Activated CD4-positive, alpha-beta T cell treated with anti-CD3 and anti-CD28 coated beads for 4 hours (primary cell): ENCODE measurements around the gene AOX1.
"Not testable (repeated sequence)": the region's sequence is repeated elsewhere in the genome, so short reads cannot be mapped to it uniquely, and the experiment has no call there.

Source experiments
- DNase-seq, 2 donors: peaks; one replicate each; pipeline ENCODE4 v3.0.0-alpha.2; 2020

Gene AOX1

DNA sequence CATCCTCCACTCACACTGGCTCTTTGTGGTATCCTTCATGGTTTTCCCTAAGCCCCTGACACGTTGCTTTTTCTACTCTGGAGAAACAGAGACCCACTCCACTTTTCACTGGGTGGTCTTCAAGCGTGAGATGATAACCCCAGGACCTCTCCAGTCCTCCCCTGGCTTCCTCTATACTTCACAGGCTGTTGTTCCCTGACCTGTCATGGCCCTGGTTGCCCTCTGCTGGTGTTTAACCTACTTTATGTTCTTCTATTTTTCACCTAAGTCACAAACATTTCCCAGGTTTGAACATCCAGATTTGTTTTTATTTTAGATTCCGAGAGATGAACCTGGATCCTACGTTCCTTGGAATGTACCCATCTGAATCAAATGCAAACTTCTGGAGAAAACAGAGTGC, 84.5 kb downstream of the AOX1 start:
- DNase-seq: no peak

DNA sequence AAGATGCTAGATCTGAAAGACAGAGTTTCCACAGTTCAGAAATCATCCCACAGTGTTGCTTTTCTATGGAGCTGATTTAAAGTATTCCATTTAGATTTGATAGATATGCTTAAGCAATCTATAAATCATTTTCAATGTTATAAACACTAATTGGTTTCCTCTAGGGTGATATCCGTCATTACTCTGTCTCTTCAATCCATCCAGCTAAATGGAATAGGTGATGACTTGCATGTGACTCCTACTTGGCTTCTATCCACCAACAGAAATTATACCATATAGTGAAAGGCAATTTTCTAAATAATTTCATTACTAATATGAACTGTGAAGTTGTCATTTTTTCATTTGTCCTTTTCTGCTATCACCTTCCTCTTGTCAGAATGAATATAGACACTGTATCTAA, 84.9 kb downstream of the AOX1 start:
- no peak for DNase-seq

DNA sequence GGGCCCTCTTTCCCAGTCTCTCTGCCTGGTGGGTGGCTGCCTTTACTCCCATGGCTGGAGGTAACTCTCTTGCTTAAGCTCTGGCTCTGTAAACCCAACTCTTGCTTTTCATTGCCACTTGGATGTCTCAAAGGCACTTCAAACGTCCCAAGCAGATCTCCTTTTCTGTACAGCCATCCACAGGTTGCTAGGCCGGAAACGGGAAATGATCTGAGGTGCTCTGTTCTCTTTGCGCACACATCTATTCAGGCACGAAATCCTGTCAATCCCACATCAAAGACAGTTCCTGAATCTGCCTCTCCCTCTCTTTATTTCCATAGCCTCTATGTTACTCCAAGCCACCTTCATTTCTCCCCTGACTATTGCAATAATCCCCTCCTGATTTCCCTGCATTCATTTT, 87.4 kb downstream of the AOX1 start:
- DNase-seq: no peak

DNA sequence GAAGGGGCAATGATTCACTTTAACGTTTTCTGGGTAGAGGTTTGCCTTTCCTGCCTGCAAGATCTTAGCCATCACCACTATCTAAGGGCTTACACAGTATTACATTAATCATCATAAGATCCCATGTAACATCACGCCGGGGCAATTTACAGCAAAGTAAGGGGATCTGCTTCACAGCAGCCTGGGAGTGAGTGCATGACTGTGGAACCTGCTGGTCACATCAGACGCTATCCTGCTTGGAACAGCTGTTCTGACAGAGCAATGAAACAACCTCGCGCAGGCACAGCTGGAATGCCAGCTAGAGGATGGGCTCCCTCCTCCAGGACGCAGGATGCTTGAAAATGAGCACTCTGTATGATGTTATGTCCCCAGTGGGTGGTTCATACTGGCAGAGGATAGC, 89.0 kb downstream of the AOX1 start:
- no peak for DNase-seq

DNA sequence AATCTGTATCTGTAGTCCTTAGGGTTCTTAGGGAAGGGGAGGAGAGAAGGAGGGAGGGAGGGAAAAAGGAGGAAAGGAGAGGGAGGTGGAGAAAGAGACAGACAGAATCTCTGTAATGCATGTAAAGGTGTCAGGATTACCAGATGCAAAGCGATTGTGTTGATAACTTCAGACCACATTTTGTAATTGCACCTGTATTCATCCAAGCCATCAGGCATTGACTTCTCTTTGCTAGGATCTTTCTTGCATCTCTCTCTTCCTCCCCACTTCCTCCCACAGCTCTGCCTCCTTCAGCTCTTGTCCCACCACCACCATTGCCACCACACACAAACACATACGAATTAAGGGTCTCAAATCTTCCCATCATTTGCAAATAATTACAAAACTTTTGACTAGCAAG, 91.4 kb downstream of the AOX1 start:
- DNase-seq: no peak

DNA sequence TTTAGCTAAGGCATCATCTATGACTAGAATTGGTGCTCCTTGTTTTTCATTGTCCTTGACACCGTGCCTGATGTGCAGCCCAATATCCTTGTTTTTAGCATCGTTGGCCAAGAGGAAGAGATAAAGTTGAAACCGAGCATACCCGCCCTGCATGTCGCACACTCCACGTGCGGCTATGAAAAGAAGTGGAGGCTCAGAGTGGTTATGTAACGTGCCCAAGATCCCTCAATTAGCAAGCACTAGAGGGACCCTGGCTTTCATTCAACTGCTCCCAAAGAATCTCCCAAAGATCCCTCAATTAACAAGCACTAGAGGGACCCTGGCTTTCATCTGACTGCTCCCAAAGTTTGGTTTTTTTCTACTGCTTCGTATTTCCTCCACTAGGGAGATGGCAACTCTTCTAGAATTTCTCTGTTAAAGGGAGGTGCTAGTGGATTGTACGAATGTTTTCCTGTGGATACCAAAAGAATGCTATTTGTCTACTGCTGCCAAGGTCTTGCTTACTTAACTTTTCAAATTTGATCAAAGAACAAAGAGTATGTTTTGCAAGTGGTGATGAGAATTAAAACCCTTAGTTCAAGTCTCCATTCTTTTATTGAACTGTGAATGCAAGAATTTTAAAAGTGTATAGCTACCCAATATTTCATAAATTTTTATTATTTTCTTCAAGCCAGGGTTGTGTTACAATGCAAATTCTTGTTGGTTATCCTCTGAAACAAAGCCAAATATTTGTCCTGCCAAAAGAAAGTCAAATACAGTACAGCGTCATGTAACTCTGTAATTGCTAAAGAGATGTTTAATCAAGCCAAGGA, 92.1 kb downstream of the AOX1 start:
- no peak for DNase-seq

DNA sequence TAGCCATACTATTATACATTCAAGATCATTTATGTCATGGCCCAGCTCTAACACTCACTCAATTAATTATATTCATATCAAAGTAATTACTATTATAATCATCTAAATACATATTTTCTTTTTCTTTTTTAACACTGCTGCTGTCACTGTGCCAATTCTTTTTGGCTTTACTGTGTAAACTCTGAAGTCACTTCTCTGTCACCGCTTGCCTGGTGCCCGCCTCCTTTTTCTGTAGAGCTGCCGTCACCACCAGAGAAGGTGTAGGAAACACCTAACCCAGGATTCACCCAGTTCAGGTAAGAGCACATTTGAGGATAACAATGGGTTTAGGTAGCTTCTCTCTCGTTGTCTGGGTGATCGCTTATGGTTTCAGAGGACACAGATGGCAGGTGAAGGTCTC, 93.3 kb downstream of the AOX1 start:
- no peak for DNase-seq

DNA sequence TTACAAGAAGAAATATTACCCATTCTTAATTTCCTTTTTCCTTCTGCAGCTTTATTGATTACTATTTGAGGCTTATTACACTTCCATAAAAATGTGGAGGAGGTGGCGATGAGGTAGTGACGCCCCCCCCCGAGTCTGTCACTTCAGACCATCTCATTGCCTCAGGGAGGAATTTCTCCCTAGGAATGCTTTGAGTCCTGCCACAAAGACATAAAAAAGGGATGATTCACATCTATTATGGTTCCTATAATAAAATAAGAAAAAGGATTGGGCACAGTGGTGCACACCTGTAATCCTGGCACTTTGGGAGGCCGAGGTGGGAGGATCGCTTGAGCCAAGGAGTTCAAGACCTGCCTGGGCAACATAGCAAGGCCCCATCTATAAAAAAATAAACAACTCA, 93.7 kb downstream of the AOX1 start:
- no peak for DNase-seq

DNA sequence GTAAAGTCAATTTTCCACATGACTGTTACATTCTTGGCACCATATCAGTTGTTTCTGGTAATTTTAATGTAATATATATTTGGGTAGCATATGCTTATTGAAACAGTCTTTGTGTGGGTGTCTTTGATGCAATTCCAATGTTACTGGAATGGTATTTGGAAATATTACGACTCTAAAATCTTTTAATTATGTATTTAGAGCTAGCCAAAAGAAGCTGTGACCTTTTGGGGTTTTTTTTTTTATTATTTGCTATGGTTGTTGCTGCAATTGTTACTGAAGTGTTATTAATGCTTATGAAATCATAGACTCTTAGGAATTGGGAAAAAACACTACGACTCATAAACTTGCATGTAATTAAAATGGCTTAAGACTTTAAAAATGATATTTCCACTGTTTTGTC, 95.9 kb downstream of the AOX1 start:
- DNase-seq: no peak

DNA sequence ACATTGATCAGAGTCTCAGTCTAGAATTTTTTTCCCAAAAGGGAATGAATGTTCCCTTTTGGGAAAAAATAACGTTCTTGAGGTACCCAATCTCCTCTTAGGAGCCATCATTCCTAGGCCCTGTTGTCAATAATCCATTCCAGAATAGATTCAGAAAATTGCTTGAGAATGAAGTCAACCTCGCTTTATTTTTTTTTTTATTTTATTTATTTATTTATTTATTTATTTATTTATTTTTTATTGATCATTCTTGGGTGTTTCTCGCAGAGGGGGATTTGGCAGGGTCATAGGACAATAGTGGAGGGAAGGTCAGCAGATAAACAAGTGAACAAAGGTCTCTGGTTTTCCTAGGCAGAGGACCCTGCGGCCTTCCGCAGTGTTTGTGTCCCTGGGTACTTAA, 96.6 kb downstream of the AOX1 start:
- not testable (repeated sequence) for DNase-seq

DNA sequence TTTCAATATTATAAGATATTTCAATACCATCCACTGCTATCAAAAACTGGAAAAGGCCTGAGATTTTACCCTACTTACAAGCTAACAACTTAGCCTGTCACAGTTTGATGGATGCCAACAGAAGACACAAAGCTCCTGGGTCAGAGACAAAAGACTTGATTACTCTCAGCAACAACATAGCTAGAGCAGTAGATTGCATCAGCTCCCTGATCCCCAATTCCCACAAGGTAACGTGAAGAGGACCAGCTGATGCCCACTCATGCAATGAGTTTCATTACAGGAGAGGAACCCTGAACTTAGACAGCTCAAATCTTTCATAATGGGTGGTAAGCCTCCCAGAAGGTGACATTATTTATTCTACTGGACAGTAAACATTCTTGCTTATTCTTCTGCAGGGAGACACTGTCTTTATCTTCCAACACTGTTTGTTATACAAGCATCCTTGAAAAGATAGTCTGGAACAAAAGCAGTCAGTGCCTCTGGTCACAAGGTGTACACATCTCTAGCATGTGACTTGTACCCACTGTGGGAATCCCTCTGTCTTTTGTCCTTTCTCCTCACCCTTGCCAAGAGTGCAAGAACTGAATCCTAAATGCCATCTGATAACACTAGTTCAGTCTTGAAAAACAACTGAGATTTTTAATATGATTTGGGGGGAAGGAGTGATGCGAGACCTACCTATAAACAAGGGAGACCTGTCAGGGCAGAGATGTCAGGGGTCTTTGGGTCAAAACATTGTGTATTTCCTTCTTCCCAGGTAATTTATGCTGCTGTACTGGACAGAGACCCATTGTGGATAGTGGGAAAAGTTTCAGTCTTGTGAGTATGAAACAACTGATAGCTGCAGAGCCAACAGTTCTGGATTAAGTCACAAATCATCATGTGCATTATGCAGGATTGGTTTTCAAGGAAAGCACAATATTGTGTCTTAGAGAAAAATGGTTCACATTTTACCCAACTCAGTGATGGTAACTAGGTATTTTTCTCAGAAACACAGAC, 102.4 kb downstream of the AOX1 start:
- DNase-seq: no peak

DNA sequence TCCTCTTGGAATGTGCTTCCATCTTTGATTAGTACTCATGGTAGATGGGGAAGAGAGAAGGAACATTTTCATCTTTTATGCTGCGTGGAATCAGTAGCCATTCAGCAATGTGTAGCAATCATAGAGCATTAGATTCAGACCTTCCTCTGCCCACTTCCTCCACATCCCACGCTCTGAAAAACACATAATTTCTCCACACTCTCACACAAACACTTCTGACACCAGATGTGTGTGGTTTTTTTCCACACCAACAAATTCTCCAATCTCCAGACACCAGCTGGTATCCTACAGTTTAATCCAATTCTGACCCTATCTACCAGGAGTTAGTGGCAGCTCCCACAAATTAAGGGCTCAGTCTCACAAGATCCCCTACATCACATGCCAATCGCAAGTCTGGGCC, 103.3 kb downstream of the AOX1 start:
- DNase-seq: no peak

DNA sequence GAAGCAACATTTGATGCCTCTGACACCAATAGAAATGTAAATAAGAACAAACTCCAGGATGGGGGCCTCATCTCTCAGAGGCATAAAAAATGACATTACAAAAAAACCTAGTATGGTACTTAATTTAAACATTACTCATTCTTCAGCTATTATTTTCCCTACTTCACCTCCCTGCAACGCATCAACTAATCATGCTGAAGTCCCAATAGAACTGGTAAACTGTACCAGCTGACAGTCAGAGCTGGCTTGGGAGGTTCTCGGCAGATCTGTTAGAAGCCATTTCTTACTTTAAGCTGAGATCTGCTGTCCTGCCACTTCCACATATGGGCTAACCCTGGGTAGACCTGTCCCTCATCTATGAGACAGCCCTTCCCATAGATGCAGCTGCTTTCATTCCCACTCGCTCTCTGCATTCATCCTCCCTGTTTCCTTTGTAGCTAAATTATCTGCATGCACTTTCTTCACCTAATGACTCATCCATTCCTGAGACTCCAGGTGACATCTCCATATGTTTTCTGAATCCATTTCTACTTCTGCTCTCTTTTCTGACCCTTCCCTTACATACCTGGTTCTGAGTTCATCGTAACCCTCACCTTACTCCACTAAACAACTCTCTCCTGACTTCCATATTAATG, 108.1 kb downstream of the AOX1 start:
- no peak for DNase-seq

DNA sequence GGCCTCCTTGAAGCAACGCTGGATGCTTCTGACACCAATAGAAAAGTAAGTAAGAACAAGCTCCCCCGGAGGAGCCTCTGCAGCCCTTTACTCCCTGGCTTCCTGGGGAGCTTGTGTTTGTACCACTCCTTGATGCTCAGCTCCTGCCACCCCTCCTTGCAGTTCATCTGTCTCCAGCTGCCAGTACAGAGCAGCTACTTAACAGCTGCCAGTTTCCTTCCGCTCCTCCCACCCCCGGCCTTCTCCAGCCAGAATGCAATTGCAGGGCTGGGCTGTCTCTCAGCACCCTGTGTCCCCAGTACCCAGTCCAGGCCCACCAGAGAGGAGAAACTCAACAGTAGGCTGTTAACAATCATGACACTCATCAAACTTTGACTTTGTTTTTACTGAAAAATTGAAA, 109.4 kb downstream of the AOX1 start:
- DNase-seq: no peak

DNA sequence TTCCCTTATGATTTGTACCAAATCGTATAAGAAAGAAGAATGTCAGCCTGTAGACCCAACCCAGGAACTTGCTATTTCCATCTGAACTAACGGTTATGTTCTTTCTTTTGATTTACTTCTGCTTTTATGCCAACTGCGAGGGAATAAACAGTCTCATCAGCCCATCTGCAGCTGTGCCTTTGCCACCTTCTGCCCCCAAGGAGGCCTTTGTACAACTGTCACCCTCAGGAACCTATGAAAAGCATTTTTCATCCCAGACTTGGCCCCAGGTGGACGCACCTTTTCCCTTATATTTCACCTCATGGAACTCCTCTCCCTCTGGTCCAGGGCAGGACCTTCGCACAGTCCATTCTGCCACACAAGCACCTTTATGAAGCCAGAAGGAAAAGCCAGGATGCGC, 109.8 kb downstream of the AOX1 start:
- no peak for DNase-seq

DNA sequence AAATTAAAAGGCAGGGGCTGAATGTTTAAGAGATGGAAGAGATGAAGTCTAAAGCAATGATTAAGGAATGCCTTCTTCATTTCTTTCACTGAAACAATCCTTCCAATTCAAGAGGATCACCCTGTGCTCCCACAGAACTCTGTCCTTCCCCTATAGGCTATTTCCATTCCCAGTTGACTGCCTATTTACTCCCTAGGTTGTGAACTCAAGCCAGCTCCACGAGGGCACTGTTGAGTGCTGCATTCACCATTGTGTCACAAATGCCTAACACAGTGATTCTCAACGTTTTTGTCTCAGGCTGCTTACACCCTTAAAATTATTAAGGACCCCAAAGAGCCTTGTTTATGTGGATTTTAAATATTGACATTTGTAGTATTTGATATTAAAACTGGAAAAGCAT, 112.4 kb downstream of the AOX1 start:
- no peak for DNase-seq

DNA sequence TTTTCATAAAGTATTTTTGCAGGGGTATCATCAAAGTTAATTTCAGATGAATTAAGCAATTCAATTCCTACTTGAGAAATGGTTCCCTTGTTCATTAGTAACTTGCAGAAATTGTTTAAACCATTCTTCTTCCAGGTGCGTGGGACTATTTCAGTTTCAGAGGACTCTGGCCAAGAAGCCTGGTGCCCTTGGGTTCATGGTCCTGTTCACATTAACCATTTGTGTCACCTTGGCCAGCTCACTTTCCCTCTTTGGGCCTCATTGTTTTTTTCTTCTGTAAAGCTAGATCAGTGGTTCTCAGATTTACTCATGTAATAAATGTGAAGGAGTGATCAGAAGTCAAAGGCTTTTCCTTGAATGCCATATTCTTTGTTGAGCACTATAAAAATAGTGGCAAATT, 113.5 kb downstream of the AOX1 start:
- no peak for DNase-seq

DNA sequence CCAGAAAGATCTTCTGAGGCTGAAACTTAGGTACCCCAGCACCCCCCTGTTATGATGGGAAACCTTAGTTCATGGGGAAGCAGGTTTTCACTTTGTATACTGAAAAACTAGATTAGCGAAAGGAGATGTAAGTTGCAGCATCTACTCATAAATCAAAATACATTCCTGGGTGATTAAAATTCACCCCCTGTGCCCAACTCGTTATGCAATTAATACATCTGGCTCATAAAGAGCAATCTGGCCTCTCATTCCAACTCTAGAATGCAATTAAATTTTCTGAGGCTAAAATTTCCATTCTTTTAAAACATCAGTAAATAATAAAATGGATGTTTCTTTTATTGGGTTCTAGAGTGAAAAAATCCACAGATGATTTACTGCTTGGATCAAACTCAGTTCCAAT, 115.0 kb downstream of the AOX1 start:
- no peak for DNase-seq

DNA sequence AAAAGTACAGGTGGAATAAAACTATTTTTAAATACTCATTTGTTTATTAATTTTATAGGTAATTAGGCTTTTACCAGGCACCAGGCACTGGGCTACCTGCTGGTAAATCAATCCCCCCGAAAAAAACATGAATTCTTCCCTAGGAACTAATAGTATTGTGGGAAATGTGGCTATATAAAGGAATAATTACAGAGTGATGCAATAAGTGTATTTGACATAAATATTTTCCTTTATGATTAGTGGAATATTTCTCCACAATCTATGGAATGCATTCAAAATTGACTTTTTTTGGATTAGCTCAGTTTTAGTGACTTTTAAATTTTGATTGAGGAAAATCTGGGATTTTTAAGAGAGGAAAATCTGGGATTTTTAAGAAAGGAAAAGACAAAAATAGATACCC, 116.2 kb downstream of the AOX1 start:
- DNase-seq: no peak

DNA sequence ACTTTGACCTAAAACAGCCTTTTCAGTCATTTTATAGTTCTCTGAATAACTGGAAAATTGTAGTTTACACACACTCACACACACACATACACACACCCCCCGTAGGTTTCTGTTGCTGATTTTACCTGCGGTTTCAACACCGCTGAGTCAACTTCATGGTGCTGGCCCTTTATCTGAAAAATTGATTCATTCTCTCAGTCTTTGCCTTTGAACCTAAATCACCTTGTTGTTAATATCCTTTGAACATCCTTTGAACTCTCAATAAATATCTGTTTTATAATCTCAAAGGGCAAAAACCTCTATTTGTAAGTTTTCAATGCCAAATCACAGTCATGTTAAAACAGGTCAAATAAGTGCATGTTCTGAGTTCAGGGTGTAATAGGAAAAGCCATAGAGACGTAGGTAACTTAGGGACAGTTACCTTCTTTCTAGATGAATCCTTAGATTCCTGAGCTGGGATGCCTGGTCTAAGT, 116.9 kb downstream of the AOX1 start:
- DNase-seq: peak; percentile 59 to 70

DNA sequence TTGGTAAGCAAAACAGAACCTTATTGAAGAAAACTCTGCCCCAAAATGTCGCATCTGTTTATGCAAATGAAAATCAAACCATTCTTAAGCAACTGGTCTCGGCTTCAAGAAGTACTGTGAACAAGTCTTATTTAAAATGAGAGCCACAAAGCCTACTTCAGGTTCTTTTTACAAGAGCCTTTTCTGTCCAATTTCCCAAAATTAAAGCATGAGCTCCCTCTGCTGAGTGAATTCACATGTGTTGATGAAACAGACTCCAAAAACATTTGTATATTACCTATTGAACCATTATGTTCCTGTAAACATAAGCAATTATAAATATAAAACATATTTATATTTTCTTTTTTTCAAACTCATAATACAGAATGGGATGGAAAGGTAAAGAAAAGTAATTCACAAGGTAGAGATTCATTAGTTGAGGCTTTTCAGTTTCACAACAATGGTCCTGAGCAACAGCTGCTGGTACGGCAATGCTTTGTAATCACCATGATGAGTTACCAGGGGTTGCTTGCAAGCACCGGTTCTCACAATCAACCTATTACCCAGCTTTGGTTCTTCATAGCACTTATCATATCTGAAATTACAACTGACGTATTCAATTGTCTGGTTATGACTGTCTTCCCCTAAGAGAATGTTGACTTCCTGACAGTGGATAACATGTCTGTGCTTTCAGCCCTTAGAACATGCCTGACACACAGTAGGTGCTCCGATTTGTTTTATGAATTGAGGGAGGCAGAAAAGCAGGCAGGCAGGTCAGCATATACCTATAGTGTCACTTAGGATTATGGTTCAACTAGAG, 117.5 kb downstream of the AOX1 start:
- DNase-seq: peak in 1 of 2 donors; percentile 17

DNA sequence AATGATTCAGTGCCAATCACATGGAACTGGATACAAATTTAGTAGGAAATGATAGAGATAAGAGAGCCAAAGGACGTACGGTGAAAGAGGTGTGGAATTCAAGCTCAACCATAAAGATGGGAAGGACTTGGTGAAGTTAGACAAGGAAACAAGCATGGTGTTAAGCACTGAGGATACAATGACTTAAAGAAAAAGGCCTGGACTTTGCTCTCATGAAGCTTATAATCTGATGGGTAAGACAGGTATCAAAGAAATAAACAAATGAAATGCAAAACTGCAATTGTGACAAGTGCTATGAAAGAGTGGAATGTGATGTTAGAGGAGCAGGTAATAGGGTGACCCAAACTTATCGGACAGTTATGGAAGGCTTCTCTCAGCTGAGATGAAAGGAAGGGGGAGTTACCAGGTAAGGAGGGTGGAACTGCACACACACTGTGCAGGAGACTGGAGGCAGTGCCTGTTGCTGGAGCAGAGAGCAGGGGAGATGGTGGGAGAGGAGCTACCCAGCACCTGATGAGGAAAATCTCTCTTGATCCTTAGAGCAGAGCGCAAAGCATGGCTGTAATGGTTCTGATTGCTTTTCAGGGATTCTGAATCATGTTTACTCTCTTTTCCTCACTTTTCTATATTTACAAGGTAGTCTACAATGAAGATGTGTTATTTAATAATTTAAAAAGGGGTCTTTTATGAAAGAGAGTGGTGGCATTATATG, 118.3 kb downstream of the AOX1 start:
- DNase-seq: no peak
